OCI-LY7 (cell line): ENCODE results near the gene NPDC1.

Source experiments
- EZH2phosphoT487 ChIP-seq: fragments of 200-600 bp; sonication (generic); IDR thresholded peaks from 2 replicates; pipeline ENCODE4 v1.6.1; 2018; ENCODE audit warnings: low read depth, borderline replicate concordance, mild to moderate bottlenecking, mixed run types, antibody characterized with exemption, low read length, moderate library complexity, mixed read lengths
- TF ChIP-seq, protein P1 (sequence below): fragments of 200-600 bp; sonication (generic); conservative IDR thresholded peaks from 2 replicates; pipeline ENCODE4 v1.5.1; 2014; ENCODE audit warnings: mild to moderate bottlenecking, antibody characterized with exemption, low read length, moderate library complexity, mixed read lengths

DNA sequence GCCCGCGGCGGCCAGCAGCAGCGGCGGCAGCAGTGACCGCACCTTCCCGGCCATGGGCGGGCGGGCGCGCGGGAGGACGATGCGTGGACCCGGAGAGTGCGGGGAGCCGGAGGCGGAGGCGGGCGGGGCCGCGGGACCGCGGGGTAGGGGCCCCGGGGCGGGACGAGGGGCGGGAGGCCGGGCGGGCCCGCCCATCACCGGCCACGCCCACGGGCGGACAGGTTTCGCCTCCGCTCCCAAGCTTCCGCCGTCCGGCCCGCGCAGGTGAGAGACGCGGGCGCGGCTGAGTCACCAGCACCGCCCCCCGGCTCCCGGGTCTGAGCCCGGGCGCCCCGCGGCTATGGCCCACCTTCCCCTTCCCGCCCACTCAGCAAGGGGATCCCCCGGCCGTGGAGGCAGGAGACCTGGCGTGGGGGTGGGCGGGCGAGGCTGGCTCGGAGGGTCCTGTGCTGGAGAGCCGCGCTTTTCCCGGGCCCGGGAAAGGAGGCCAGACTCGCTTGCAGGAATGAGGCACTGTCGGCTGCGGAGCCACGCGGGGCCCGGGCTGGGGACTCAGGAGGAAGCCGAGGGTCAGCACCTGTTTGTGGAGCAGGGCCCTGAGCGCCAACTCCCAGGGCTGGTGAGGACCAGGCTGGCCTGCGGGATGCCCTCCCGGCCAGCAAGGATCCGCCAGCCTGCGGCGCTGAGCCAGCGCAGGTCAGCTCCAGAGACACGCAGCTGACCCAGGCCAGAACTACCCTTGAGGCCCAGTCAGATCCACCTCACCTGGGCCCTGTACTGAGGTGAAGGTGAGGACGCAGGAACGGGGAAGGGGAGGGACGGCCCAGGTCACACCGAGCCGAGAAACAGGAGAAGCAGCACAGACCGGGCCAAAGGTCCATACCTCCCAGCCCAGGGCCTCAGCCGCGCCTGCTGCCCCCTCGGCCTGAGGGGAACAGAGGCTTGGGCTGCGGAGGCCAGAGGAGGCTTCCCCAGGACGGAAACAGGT lies 8.3 kb upstream of the NPDC1 start, which contains the start of gene ENTPD2:
- TF ChIP-seq, protein P1, sequence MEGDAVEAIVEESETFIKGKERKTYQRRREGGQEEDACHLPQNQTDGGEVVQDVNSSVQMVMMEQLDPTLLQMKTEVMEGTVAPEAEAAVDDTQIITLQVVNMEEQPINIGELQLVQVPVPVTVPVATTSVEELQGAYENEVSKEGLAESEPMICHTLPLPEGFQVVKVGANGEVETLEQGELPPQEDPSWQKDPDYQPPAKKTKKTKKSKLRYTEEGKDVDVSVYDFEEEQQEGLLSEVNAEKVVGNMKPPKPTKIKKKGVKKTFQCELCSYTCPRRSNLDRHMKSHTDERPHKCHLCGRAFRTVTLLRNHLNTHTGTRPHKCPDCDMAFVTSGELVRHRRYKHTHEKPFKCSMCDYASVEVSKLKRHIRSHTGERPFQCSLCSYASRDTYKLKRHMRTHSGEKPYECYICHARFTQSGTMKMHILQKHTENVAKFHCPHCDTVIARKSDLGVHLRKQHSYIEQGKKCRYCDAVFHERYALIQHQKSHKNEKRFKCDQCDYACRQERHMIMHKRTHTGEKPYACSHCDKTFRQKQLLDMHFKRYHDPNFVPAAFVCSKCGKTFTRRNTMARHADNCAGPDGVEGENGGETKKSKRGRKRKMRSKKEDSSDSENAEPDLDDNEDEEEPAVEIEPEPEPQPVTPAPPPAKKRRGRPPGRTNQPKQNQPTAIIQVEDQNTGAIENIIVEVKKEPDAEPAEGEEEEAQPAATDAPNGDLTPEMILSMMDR = no peak
- no peak for TF ChIP-seq EZH2phosphoT487
